Ectodermal cell (in vitro differentiated cells): Measurements from ENCODE around the gene KIF6.

Source experiments
- H3K27ac ChIP-seq: 2 replicates; pipeline ENCODE4 v1.7.0; 2013; ENCODE audit warnings: mild to moderate bottlenecking, low read depth, low read length; ENCODE audit not compliant: insufficient read depth, poor library complexity, severe bottlenecking
- H3K27me3 ChIP-seq: 2 replicates; pipeline ENCODE4 v1.7.0; 2013; ENCODE audit warnings: mild to moderate bottlenecking, low read length; ENCODE audit not compliant: insufficient read depth, control insufficient read depth, poor library complexity, severe bottlenecking
- H3K36me3 ChIP-seq: one replicate; pipeline ENCODE4 v1.7.0; 2013; ENCODE audit warnings: low read length; ENCODE audit not compliant: control insufficient read depth, insufficient read depth
- H3K4me1 ChIP-seq: one replicate; pipeline ENCODE4 v1.7.0; 2013; ENCODE audit warnings: low read length; ENCODE audit not compliant: control insufficient read depth, insufficient read depth
- H3K4me3 ChIP-seq: 2 replicates; pipeline ENCODE4 v1.7.0; 2013; ENCODE audit warnings: low read depth, low read length, control low read depth; ENCODE audit not compliant: insufficient read depth
- H3K9me3 ChIP-seq: 2 replicates; pipeline ENCODE4 v1.7.0; 2013; ENCODE audit warnings: mild to moderate bottlenecking, low read length, moderate library complexity; ENCODE audit not compliant: control insufficient read depth
- WGBS, 2 experiments: methylation state at CpG; one replicate each; pipeline ENCODE4 v1.1.7; 2013; ENCODE audit warnings: missing lambda C conversion rate in 2 of 2; 5-methylcytosine and 5-hydroxymethylcytosine counted together

The KIF6 gene

DNA sequence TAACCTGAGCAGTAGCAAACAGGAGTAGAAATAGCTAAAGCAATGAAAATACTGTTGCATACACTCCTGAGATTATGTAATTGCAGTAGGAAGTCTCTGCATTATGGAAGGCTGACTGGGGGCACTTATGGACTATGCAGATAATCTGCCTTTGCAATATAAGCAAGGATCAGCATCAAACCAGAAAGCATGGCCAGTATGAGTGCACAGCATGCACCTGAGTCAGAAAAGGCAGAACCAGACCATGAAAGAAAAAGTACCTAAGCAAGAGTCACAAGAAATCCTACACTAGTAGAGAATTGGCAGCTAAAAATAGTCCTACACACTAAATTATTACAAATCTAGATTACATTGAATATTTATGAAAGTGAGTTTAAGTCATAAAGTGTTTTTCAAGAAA, 164.3 kb downstream of the KIF6 start:
- Histone ChIP-seq H3K27me3 (no peaks in the 10 kb centered on the region), H3K4me3 (no peak overlapping the region), H3K36me3 (no peaks in the 10 kb centered on the region), H3K9me3 (no peaks in the 10 kb centered on the region), H3K27ac (no peak overlapping the region), H3K4me1 (peaks cover 5% of the 10 kb centered on the region)

DNA sequence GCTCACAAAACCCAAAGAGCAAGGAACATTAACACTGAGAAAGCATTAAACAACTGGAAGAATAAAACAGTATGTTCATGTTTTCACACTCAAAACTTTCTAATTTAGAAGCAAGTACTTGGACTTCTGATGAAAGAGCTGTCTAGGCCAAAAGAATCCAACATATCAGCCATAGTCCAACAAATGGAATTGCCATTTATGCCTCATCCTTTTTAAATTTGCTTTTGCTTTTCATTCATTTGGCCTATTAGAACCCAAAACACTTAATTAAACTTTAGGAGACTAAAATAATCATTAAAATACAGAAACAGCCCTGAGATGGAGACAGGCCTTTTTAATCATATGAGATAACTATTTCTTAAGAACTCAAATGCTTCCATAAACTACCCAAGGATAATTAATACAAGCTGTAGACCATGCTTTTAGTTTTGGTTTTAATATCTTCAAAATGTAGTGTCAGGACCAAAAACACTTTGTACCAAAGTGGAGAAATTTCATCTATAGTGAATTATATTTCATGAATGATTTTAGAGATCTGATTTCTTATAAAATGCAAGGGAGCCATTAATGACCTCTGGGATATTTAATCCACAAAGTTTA, 166.5 kb downstream of the KIF6 start:
- H3K36me3 ChIP-seq, result no peaks in the 10 kb centered on the region
- no peak overlapping the region for H3K27ac ChIP-seq
- no peaks in the 10 kb centered on the region for H3K27me3 ChIP-seq
- peaks cover 1% of the 10 kb centered on the region for H3K4me1 ChIP-seq
- H3K4me3 ChIP-seq, result no peak overlapping the region
- H3K9me3 ChIP-seq, result no peaks in the 10 kb centered on the region

DNA sequence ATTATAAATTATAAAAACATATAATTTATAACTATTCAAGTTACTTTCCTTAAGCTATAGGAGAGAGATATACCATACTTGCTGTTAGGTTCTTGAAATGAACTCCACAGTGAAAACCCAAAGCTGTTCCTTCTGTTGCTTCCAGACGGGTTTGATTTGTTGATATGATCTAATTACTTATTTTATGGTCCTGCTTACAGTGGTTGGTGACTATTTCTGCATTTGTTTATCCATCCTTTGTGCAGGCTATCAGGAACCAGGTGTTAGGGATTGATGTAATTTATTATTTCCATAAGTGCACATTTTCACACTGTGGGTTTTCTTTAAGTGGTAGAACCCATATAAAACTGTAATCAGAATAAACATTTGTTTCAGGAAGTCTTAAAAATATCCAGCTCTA, 167.1 kb downstream of the KIF6 start:
- H3K27me3 ChIP-seq, result no peaks in the 10 kb centered on the region
- H3K4me1 ChIP-seq, result no peaks in the 10 kb centered on the region
- WGBS, 2 experiments, result 90 to 96% methylated on average over 1 of the region's 1 CpG
- no peaks in the 10 kb centered on the region for H3K36me3 ChIP-seq
- no peak overlapping the region for H3K27ac ChIP-seq
- H3K4me3 ChIP-seq, result no peak overlapping the region
- no peaks in the 10 kb centered on the region for H3K9me3 ChIP-seq

DNA sequence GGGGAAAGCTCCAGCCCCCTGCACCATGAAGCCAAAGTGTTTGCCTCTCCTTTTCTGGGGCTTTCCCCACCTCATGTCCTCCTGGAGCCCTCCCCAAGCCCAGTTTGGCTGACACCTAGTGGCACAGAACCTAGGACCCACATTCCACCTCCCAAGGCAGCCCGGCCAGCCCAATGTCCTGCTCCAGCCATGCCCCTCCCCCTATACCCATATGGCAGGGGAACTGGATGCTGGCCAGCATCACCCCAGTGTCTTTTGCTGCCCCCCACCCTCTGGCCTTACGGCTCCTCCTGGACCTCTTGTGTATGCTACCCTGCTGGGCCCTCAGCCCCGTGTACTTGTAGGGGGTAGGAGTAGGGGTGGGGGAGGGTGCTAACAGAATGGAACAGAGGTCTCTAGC, 170.1 kb downstream of the KIF6 start:
- no peak overlapping the region for H3K27ac ChIP-seq
- H3K9me3 ChIP-seq, result no peaks in the 10 kb centered on the region
- no peaks in the 10 kb centered on the region for H3K27me3 ChIP-seq
- no peaks in the 10 kb centered on the region for H3K36me3 ChIP-seq
- H3K4me1 ChIP-seq, result no peaks in the 10 kb centered on the region
- 83 to 89% methylated on average over 3 of the region's 3 CpGs for WGBS, 2 experiments
- no peak overlapping the region for H3K4me3 ChIP-seq

DNA sequence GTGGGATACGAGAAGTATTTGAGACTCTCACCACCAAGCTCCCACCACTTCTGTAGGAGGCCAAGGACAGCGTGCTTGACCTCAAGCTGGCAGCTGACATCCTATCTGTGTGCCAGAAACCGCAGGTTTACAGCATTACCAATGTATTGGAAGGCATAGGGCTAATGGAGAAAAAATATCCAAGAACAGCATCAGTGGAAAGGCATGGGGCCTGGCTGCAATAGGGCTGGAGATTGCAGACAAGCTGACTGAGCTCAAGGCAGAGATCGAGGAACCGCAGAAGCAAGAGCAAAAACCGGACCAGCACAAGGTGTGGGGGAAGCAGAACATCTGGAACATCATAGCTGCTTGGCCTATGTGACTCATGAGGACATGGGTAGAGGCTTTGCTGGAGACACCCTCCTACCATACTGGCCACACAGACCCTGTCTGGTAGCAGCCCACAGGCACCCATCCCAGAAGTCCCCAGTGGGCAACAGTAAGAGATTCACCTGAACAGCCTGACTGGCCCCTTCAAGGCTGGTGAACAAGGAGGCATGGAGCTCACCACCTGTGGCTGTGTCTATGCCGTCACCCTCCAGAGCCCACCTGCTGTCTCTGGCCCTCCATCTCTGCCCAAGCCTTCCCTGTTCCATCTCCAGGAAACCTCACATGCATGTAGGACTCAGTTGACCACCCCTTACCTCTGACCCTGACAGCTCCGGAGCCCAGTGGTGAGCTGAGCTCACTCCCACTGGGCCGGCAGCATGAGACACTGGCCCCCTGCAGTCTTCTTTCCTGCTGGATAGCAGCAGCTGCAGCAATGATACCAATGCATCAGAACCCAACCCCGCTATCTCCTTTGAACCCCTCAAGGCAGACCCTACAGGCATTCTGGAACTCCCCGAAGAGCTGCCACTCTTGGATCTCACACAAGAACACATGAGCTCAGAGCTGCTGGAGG, 171.1 kb downstream of the KIF6 start:
- no peak overlapping the region for H3K27ac ChIP-seq
- H3K27me3 ChIP-seq, result no peaks in the 10 kb centered on the region
- 92% methylated on average over 11 of the region's 11 CpGs for WGBS, 2 experiments
- H3K9me3 ChIP-seq, result no peaks in the 10 kb centered on the region
- no peaks in the 10 kb centered on the region for H3K4me1 ChIP-seq
- H3K36me3 ChIP-seq, result no peaks in the 10 kb centered on the region
- no peak overlapping the region for H3K4me3 ChIP-seq

DNA sequence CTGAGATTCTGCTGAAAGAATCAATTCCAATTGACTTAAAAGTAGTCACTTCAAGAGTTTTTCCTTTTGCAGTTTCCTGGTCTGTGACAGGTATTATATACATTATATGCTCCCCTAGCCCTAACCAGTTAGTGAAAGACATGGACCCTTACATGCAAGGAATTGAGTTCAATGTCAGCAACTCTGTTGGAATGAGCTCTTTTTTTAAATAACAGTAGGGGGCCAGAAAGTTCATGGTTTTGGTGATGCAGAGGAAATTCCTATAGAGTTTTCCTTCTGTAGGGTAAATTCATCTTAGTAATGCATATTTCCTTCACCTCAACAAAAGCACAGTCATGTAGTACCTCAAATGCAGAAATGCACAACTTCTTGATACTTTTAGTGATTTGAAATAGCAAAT, 172.2 kb downstream of the KIF6 start:
- Histone ChIP-seq H3K4me3 (no peak overlapping the region), H3K27ac (no peak overlapping the region), H3K27me3 (no peaks in the 10 kb centered on the region), H3K9me3 (no peaks in the 10 kb centered on the region), H3K36me3 (no peaks in the 10 kb centered on the region), H3K4me1 (no peaks in the 10 kb centered on the region)

DNA sequence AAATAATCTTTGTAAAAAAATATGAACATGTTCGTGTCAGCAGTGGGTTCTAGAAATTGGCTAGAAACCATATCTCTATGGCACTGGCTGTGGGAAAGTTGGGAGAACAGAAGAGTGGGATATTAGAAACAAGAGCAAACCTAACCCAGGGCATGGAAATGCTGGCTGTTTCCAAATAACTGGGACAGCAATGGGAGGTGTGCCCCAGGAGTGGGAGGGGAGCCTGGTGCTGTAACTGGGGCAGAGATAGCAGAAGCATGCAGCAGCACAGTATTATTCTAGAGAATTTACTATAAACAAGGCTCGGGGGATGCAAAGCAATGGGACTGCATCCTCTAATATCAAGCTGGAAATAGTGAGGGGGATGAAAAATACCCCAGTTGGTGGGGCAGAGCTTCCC, 175.0 kb downstream of the KIF6 start:
- Histone ChIP-seq H3K36me3 (no peaks in the 10 kb centered on the region), H3K27ac (no peak overlapping the region), H3K9me3 (no peaks in the 10 kb centered on the region), H3K4me1 (no peaks in the 10 kb centered on the region), H3K27me3 (no peaks in the 10 kb centered on the region), H3K4me3 (no peak overlapping the region)
- 83 to 98% methylated on average over 2 of the region's 2 CpGs for WGBS, 2 experiments

DNA sequence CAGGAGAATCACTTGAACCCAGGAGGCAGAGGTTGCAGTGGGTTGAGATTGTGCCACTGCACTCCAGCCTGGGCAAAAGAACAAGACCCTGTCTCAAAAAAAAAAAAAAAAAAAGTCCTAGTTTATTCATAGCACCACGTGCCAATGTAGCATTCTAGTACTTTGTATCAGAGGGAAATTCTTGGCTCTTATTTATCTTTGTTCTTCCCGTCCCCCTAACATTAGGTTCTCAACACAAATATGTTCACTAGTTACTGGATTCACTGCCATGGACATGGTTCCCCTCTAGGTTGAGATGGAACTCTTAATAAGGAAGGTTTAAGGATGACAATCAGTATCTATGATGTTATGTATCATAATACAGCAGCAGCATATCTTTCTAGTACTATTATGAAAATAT, 178.5 kb downstream of the KIF6 start:
- 81 to 97% methylated on average over 2 of the region's 2 CpGs for WGBS, 2 experiments
- H3K4me1 ChIP-seq, result no peaks in the 10 kb centered on the region
- H3K27ac ChIP-seq, result no peak overlapping the region
- H3K27me3 ChIP-seq, result no peaks in the 10 kb centered on the region
- H3K36me3 ChIP-seq, result no peaks in the 10 kb centered on the region
- no peak overlapping the region for H3K4me3 ChIP-seq
- no peaks in the 10 kb centered on the region for H3K9me3 ChIP-seq

DNA sequence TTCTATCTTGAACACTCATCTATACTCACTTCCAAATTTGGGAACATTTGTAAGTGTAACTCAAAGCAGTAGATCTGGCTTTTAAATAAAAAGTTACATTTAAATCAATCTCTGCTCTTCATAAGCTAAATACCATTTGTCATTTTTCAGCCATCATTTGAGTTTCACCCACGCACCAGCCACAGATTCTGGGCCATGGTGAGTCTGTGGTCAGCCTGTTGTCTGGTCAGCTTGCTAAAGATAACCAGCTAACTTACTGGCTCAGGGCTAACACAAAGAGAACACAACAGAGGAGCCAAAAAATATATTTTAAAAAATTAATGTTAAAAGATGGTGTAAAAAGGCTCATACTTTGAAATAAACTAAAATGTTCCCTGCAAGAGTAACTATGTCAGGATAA, 181.3 kb downstream of the KIF6 start:
- Histone ChIP-seq H3K4me1 (no peaks in the 10 kb centered on the region), H3K36me3 (no peaks in the 10 kb centered on the region), H3K27me3 (no peaks in the 10 kb centered on the region), H3K9me3 (no peaks in the 10 kb centered on the region), H3K27ac (no peak overlapping the region), H3K4me3 (no peak overlapping the region)
- WGBS, 2 experiments, result 100% methylated on average over 1 of the region's 1 CpG

DNA sequence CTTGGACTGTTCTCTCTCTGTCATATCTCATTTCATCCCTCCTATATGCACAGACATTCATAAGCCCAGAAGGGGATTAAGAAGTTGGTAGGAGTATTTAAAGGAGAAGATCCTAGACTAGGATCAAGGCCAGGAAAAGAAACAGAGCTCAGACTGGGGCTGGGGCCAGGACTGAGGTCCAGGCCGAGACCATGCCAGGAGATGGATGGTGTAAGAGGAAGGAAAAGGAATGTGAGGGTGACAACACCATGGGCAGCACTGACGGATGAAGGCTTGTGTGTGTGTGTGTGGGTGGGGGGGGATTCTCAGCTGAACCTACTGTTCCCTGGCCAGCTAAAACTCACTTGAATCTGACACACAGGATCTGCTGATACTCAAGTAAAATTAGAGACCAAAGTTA, 182.1 kb downstream of the KIF6 start:
- WGBS, 2 experiments, result 80 to 86% methylated on average over 2 of the region's 2 CpGs

More for the DNA sequence above, 182.1 kb downstream of the KIF6 start:
- H3K36me3 ChIP-seq, result no peaks in the 10 kb centered on the region
- H3K4me1 ChIP-seq, result no peaks in the 10 kb centered on the region
- H3K27me3 ChIP-seq, result no peaks in the 10 kb centered on the region
- H3K27ac ChIP-seq, result no peak overlapping the region
- H3K9me3 ChIP-seq, result no peaks in the 10 kb centered on the region
- no peak overlapping the region for H3K4me3 ChIP-seq
